ENCODE measurements around the gene DAB2IP.

DNA sequence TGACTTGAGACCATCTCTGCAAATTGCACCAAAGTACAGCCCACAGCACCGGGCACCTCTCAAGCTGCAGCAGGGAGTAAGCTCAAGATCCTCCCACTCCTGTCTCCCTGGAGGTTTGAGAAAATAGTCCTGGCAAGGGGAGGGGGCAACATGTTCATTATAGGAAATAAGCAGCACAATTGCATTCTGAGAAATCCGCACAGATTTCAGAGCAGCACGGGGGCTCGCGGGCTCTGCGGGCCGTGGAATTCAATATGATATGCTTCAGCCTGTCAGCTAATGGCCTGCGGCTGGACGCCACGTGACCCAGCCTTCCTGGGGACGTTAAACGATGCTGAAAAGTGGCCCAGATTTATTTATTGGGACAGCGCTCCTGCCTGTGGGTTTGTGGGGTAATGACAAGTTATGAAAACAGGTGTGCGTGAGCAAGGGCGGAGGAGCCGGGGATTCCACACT is 156.4 kb downstream of the DAB2IP start:
- TF ChIP-seq CTCF (conservative IDR thresholded peaks at IDR 0.05; ENCODE audit: low read depth, low read length), result no peak
- TF ChIP-seq EZH2phosphoT487 (IDR thresholded peaks at IDR 0.05; ENCODE audit: borderline replicate concordance, low read length), result no peak
- TF ChIP-seq EZH2 (IDR thresholded peaks at IDR 0.05; ENCODE audit: low read length, unreplicated experiment), result no peak

Measured in PC-3 (cell line).